Activated naive CD8-positive, alpha-beta T cell treated with anti-CD3 and anti-CD28 coated beads, Interleukin-2, amount 10 ng/mL, durations not matched to agents 7 days and 5 days (primary cell): ENCODE results near the gene GPRC5C. TPM values are rescaled to one million over a fixed set of nuclear protein-coding genes. Genes with fewer than 3 reads are reported as not detected.
"Not testable (repeated sequence)": the region's sequence is repeated elsewhere in the genome, so short reads cannot be mapped to it uniquely, and the experiment has no call there.

ENCODE experiments used
- ATAC-seq: fragments of 150-1000 bp; cut with Tn5 transposase; one replicate; pipeline ENCODE4 v1.10.0; 2021; ENCODE audit warnings: low read depth, moderate library complexity
- POLR2A ChIA-PET: fragments of 350-600 bp; sonication (Branson Sonifier 250); formaldehyde crosslinking; loops from one replicate; lab custom pipeline; 2021; ENCODE audit warnings: antibody characterized with exemption; lab: Charles Lee
- DNase-seq: peaks from one replicate; pipeline ENCODE4 v3.0.0; 2021
- H3K27ac Mint-ChIP-seq: one replicate; pipeline ENCODE4 v1.8.0; 2022; ENCODE audit warnings: mild to moderate bottlenecking, mixed read lengths
- H3K27me3 Mint-ChIP-seq: one replicate; pipeline ENCODE4 v1.8.0; 2022; ENCODE audit warnings: mild to moderate bottlenecking, moderate library complexity, mixed read lengths
- H3K36me3 Mint-ChIP-seq: one replicate; pipeline ENCODE4 v1.8.0; 2021; ENCODE audit warnings: mild to moderate bottlenecking, mixed read lengths
- H3K4me1 Mint-ChIP-seq: one replicate; pipeline ENCODE4 v1.8.0; 2021; ENCODE audit warnings: mixed read lengths
- H3K4me3 Mint-ChIP-seq: one replicate; pipeline ENCODE4 v1.8.0; 2022; ENCODE audit warnings: mild to moderate bottlenecking, moderate library complexity, mixed read lengths
- H3K9me3 Mint-ChIP-seq: one replicate; pipeline ENCODE4 v1.8.0; 2021; ENCODE audit warnings: mixed read lengths
- total RNA-seq, 2 experiments: library from RNA; stranded (reverse); gene quantifications; one replicate each; pipeline ENCODE4 v1.2.3, GENCODE V29; 2021

GPRC5C gene
- total RNA-seq, 2 experiments from 2014 or later: not detected

DNA sequence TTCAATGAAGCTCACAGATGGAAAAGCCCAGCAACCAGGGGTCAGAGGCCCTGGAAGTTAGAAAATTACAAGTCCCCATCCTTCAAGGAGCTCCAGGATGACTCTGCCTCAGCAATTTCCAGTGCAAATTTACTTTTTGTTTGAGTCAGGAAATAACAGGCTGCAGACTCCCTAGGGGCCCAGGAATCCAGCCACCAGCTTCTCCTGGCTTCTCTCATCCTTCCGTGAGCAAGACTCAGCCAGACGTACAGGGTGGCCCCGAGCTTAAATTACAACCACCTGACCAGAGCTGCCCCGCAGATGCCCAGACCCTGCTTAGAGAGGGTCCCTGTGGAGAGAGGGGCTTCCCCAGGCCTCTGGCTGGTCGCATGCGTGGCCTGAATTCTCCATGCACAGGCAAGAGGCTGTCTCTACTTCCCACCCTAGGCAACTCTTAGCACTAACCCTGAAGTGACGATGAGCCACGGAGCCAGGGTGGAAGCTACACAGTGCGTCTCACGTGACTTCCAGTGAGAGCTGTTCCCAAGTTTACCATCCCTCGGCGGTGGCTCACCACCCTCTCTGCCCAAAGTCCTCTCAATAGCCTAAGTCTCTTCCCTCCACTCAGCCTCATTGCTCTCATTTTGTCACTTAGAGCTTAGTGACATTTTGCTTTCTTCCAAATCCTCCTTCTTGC is 37.5 kb upstream of the GPRC5C start:
- Mint-ChIP-seq H3K9me3 (no peaks in the 10 kb centered on the region), H3K27me3 (peaks cover 6% of the 10 kb centered on the region), H3K36me3 (no peaks in the 10 kb centered on the region), H3K4me3 (no peak overlapping the region), H3K4me1 (no peaks in the 10 kb centered on the region), H3K27ac (no peak overlapping the region)
- DNase-seq (no peak), ATAC-seq (no peak)
- POLR2A ChIA-PET: interaction anchor here (0.5 kb wide), 1 partner anchor 236 kb away, joined by 3 read pairs; no protein-coding TSS in a partner anchor

DNA sequence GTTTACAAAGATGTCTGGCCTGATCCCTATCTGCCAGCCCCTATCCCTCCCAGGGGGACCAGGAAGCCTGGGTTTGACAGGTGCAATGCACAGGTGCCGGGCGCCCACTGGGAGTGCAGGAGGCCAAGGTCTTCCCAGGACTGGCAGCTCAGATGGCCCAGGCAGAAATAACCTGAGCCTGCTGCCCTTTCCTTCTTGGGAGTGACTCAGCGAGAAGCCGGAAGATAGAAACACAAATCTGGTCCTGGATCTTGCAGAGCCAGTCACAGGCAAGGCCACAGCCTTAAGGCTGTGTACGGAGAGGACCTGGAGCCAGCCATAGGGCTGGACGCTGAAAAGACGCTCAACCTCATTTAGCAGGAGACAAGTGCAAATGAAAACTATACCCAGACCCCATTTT is 36.9 kb upstream of the GPRC5C start:
- H3K27me3 Mint-ChIP-seq: peaks cover 6% of the 10 kb centered on the region
- no peak for ATAC-seq
- no peaks in the 10 kb centered on the region for H3K36me3 Mint-ChIP-seq
- no peak for DNase-seq
- H3K4me3 Mint-ChIP-seq: no peak overlapping the region
- POLR2A ChIA-PET: no interaction called here
- no peak overlapping the region for H3K27ac Mint-ChIP-seq
- no peaks in the 10 kb centered on the region for H3K4me1 Mint-ChIP-seq
- no peaks in the 10 kb centered on the region for H3K9me3 Mint-ChIP-seq

DNA sequence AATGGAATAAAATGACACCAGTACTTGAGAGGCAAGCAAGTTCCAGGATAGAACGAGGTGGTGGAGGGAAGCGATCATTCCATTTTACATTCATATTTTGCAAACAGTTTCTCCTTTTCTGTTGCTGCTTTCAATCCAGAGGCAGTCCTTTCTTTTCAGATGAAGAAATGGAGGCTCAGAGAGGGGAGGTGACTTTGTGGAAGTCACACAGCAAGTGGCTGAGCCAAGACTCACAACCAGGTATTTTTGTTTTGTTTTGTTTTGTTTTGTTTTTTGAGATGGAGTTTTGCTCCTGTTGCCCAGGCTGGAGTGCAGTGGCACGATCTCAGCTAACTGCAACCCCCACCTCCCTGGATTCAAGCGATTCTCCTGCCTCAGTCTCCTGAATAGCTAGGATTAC is 35.3 kb upstream of the GPRC5C start:
- no peaks in the 10 kb centered on the region for H3K4me1 Mint-ChIP-seq
- POLR2A ChIA-PET: no interaction called here
- no peak overlapping the region for H3K27ac Mint-ChIP-seq
- no peak overlapping the region for H3K4me3 Mint-ChIP-seq
- H3K27me3 Mint-ChIP-seq: peaks cover 4% of the 10 kb centered on the region
- no peaks in the 10 kb centered on the region for H3K9me3 Mint-ChIP-seq
- DNase-seq (no peak), ATAC-seq (no peak)
- no peaks in the 10 kb centered on the region for H3K36me3 Mint-ChIP-seq

DNA sequence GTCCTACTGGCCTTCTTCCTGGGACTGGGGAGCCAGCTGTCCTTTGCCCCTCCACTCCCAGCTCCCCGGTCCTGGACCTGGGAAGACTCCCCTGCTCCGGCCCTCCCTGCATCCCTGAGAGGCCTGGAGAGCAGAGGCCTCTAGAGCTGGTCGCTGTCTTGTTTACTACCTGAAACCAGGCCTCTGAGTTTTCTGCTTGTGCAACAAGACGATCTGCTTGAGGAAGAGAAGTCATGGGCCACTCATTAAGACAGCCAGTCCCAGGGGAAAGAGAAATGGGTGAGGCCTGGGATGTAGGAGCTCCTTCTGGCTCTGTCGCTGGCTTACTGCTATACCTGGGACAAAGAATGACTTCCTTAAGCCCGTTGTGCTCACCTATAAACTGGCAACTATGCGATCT is 29.8 kb upstream of the GPRC5C start:
- DNase-seq (no peak), ATAC-seq (no peak)
- POLR2A ChIA-PET: no interaction called here
- Mint-ChIP-seq H3K27me3 (peaks cover 14% of the 10 kb centered on the region), H3K9me3 (no peaks in the 10 kb centered on the region), H3K36me3 (no peaks in the 10 kb centered on the region), H3K4me3 (no peak overlapping the region), H3K27ac (no peak overlapping the region), H3K4me1 (peaks cover 6% of the 10 kb centered on the region)

DNA sequence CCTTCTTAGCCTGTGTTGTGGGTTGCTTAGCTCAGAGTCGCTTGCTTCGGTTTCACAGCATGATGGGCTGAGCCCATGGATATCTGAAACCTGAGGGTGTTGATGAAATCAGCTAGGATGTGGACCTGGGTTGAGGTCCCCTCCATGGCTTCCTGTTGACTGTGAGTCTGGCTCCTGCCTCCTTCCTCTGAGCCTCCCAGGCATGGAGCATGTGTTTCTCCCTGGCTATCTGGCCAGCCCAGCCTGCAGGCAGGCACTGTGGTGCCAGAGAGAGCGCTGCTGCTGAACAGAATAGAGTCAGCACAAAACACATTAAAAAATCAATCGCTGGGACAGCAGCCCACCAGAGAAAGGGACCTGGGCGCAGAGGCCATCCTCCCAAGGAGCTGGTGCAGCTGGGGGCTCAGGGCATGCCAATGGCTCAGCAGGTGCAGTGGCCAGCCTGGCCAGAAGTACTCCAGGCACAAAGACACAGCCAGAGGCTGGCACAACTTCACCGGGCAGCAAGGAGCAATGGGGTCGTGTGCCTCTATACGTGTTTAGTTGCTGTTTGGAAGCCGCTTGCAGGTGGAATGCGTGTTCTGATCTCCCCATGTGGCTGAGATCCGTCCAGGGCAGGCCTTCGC is 28.3 kb upstream of the GPRC5C start:
- POLR2A ChIA-PET: no interaction called here
- DNase-seq (no peak), ATAC-seq (no peak)
- Mint-ChIP-seq H3K9me3 (no peaks in the 10 kb centered on the region), H3K27ac (no peak overlapping the region), H3K4me1 (peaks cover 7% of the 10 kb centered on the region), H3K4me3 (no peak overlapping the region), H3K36me3 (no peaks in the 10 kb centered on the region), H3K27me3 (peaks cover 12% of the 10 kb centered on the region)

DNA sequence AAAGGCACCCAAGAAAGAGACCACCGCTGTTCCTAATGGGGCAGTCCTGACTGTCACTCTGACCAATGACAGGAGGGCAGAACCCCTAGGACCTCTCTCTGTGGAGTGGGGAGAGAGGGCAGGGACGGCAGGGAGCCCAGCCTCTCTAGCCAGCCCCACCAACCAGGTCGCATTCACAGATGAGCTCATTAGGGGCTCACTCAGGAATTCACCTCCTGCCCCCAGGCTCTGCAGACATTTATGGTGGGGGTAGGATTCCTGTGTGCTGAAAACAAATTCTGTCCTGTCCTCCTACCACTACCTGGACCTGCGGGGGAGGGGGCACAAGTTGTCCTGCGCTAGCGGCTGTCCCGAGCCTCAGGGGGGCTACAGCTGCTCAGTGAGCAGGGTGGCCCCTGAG is 27.7 kb upstream of the GPRC5C start:
- Mint-ChIP-seq H3K27me3 (peaks cover 12% of the 10 kb centered on the region), H3K27ac (no peak overlapping the region)
- POLR2A ChIA-PET: no interaction called here

DNA sequence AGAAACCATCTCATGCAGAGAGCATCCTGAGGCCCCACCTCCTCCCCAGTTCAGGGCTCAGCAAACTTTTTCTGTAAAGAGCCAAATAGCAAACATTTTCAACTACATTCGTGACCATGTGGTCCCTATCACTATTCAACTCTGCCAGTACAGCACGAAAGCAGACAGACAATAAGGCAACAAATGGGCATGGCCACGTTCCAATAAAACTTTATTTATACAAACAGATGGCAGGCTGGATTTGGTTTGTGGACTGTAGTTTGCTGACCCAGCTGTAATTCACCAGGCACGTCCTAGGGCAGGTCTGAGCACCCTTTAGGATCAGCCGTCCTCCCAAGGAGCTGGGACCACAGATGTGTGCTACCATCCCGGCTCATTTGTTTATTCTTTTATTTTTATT is 27.1 kb upstream of the GPRC5C start:
- Mint-ChIP-seq H3K4me1 (peaks cover 7% of the 10 kb centered on the region), H3K9me3 (no peaks in the 10 kb centered on the region)

More for the DNA sequence above, 27.7 kb upstream of the GPRC5C start:
- Mint-ChIP-seq H3K4me1 (peaks cover 7% of the 10 kb centered on the region), H3K4me3 (no peak overlapping the region), H3K36me3 (no peaks in the 10 kb centered on the region), H3K9me3 (no peaks in the 10 kb centered on the region)
- ATAC-seq (no peak), DNase-seq (no peak)

DNA sequence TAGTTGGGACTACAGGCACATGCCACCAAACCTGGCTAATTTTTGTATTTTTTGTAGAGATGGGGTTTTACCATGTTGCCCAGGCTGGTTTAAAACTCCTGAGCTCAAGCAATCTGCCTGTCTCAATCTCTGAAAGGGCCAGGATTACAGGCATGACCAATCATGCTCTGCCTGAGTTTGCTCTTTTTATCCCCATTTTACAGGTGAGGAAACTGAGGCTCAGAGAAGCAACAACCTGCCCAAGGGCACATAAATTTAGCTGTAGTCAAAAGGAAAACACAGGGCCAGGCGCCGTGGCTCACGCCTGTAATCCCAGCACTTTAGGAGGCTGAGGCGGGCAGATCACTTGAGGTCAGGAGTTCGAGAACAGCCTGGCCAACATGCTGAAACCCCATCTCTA is 26.6 kb upstream of the GPRC5C start:
- H3K27me3 Mint-ChIP-seq: peaks cover 12% of the 10 kb centered on the region
- DNase-seq, H3K27ac Mint-ChIP-seq, POLR2A ChIA-PET, H3K9me3 Mint-ChIP-seq, H3K4me3 Mint-ChIP-seq, H3K4me1 Mint-ChIP-seq, ATAC-seq, H3K36me3 Mint-ChIP-seq: not testable (repeated sequence)

More for the DNA sequence above, 27.1 kb upstream of the GPRC5C start:
- DNase-seq (no peak), ATAC-seq (no peak)
- POLR2A ChIA-PET: no interaction called here
- Mint-ChIP-seq H3K36me3 (no peaks in the 10 kb centered on the region), H3K4me3 (no peak overlapping the region), H3K27me3 (peaks cover 12% of the 10 kb centered on the region), H3K27ac (no peak overlapping the region)

DNA sequence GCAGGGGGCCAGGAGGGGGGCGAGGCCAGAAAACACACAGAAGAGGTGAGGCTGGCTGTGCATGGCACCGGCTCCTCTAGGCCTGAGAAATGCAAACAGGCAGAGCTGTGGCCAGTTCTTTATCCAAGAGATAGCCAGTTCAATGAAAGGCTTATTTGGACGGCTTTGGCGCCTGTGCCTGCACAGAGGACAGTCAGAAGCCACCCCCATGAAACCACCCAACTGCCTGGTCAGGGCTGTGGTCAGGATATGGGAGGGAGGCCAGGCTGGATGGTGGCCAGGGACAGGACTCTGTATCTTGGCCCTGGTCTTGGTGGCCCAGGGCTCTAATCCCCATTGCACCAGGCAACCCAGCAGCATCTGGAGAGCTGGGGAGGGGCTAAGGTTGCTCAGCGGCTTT is 24.5 kb upstream of the GPRC5C start:
- Mint-ChIP-seq H3K9me3 (peaks cover 1% of the 10 kb centered on the region), H3K27ac (no peak overlapping the region), H3K36me3 (peaks cover 1% of the 10 kb centered on the region), H3K4me1 (peaks cover 14% of the 10 kb centered on the region), H3K4me3 (no peak overlapping the region), H3K27me3 (peaks cover 15% of the 10 kb centered on the region)
- POLR2A ChIA-PET: no interaction called here
- no peak for DNase-seq
- ATAC-seq: no peak

DNA sequence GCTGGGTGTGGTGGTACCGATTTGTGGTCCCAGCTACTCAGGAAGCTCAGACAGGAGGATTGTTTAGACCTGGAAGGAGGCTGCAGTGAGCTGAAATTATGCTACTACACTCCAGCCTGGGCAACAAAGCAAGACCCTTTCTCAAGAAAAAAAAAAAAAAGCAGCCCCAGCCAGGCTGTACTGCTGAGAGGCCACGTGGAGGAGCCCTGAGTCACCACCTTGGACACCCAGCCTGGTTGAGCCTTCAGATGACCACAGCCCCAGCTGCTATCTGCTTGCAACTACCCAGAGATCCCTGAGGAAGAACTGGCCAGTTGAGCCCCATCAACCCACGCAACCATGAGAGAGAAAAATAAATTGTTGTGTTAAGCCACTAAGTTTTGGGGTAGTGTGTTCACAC is 23.6 kb upstream of the GPRC5C start:
- ATAC-seq: no peak
- DNase-seq: no peak

DNA sequence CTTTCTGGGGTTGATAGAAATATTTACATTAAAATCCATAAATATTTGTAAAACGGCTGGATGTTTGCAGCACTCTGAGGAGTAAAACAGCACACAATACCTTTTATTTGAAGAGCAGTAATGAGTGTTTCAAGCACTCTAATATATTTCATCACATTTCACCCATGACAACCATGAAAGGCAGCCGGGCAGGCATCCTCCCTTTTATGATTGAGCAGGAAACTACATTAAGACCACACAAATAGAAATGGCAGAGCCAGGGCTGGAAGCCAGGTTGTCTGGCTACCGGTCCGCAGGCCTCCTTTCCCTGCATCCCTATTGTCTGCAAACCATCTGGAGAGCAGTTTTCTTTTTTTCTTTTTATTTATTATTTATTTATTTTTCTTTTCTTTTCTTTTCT is 23.1 kb upstream of the GPRC5C start:
- no peak overlapping the region for H3K4me3 Mint-ChIP-seq
- peaks cover 8% of the 10 kb centered on the region for H3K27me3 Mint-ChIP-seq
- H3K36me3 Mint-ChIP-seq: peaks cover 1% of the 10 kb centered on the region
- H3K27ac Mint-ChIP-seq: no peak overlapping the region
- POLR2A ChIA-PET: no interaction called here
- ATAC-seq (no peak), DNase-seq (no peak)
- H3K4me1 Mint-ChIP-seq: peaks cover 12% of the 10 kb centered on the region
- H3K9me3 Mint-ChIP-seq: peaks cover 1% of the 10 kb centered on the region

More for the DNA sequence above, 23.6 kb upstream of the GPRC5C start:
- POLR2A ChIA-PET: no interaction called here
- H3K4me1 Mint-ChIP-seq: peaks cover 14% of the 10 kb centered on the region
- H3K4me3 Mint-ChIP-seq: no peak overlapping the region
- no peak overlapping the region for H3K27ac Mint-ChIP-seq
- peaks cover 1% of the 10 kb centered on the region for H3K36me3 Mint-ChIP-seq
- H3K9me3 Mint-ChIP-seq: peaks cover 1% of the 10 kb centered on the region
- H3K27me3 Mint-ChIP-seq: peaks cover 12% of the 10 kb centered on the region

DNA sequence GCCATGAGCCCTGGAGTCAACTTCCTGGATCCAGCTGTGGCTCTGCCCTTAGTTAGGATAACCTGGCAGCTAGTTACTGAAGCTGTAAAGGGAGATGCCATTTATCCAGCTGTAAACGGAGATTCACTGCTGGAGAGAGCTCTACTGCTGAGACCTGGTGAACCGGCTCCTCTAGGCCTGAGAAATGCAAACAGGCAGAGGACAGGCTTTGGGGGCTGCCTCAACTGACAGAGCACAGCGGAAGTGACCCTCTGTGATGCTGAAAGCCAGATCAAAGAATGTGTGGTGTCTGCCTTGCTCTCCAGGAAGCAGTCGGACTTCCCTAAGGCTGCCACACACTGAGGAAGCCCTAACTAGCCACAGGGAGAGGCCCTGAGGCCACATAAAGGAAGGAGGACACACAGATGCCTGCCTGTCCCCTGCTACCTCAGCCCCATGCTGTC is 21.9 kb upstream of the GPRC5C start:
- H3K4me1 Mint-ChIP-seq: peaks cover 12% of the 10 kb centered on the region
- ATAC-seq (peak; percentile 68), DNase-seq (no peak)
- no peak overlapping the region for H3K27ac Mint-ChIP-seq
- H3K4me3 Mint-ChIP-seq: no peak overlapping the region
- POLR2A ChIA-PET: no interaction called here
- peaks cover 1% of the 10 kb centered on the region for H3K9me3 Mint-ChIP-seq
- peaks cover 5% of the 10 kb centered on the region for H3K27me3 Mint-ChIP-seq
- H3K36me3 Mint-ChIP-seq: peaks cover 1% of the 10 kb centered on the region

DNA sequence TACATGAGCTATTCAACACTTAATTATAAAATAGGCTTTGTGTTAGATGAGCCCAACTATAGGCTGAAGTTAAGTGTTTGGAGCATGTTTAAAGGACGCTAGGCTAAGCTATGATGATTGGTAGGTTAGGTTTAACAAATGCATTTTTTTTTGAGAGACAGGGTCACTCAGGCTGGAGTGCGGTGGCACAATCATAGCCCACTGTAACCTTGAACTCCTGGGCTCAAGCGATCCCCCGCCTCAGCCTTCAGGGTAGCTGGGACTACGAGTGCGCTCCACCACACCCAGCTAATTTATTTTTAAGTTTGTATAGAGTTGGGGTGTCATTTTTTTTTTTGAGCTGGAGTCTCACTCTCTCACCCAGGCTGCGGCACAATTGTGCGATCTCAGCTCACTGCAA is 19.3 kb upstream of the GPRC5C start:
- Mint-ChIP-seq H3K27me3 (peaks cover 8% of the 10 kb centered on the region), H3K27ac (no peak overlapping the region), H3K4me1 (peaks cover 6% of the 10 kb centered on the region), H3K4me3 (no peak overlapping the region), H3K36me3 (peaks cover 1% of the 10 kb centered on the region), H3K9me3 (peaks cover 1% of the 10 kb centered on the region)
- ATAC-seq: no peak
- no peak for DNase-seq
- POLR2A ChIA-PET: no interaction called here

DNA sequence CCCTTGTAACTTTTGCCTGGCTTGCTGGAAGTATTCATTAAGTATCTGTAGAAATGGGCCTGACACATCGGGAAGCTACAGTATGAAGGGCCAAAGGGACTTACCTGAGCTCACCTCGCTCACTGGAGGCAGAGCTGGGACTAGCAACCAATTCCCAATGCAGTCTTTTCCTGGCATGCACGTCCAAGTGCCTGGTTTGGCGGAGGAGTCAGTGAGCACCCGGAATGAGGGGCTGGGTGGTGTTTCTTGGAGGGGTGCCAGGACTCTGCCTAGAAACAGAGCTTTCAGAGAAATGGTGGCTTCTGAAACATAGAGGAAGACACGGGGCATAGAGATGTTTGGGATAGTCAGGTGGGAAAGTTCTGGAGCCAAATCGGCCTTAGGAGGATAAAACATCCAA is 18.4 kb upstream of the GPRC5C start:
- POLR2A ChIA-PET: no interaction called here
- DNase-seq: no peak

More for the DNA sequence above, 18.4 kb upstream of the GPRC5C start:
- H3K27ac Mint-ChIP-seq: no peak overlapping the region
- ATAC-seq: no peak
- peaks cover 1% of the 10 kb centered on the region for H3K36me3 Mint-ChIP-seq
- H3K27me3 Mint-ChIP-seq: peaks cover 8% of the 10 kb centered on the region
- peaks cover 6% of the 10 kb centered on the region for H3K4me1 Mint-ChIP-seq
- H3K9me3 Mint-ChIP-seq: peaks cover 1% of the 10 kb centered on the region
- no peak overlapping the region for H3K4me3 Mint-ChIP-seq
